AG08396 (cell line): ENCODE results near the gene DOP1A.
A peak's percentile ranks its signal among the peaks of the same experiment; 100 is the strongest.

Experiments used
- DNase-seq: peaks from one replicate; pipeline ENCODE4 v3.0.0; 2012; ENCODE audit warnings: low spot score, mixed read lengths

Gene DOP1A

GRCh38 chr6:83071707-83072106, 4.2 kb downstream of the DOP1A start:
- no peak for DNase-seq

- no peak for DNase-seq
Observed at GRCh38 chr6:83072726-83073125, 5.3 kb downstream of the DOP1A start.

- DNase-seq, result no peak
Observed at GRCh38 chr6:83073615-83074014, 6.1 kb downstream of the DOP1A start.

- no peak for DNase-seq
Observed at GRCh38 chr6:83083476-83083875, 16.0 kb downstream of the DOP1A start.

- no peak for DNase-seq
Observed at GRCh38 chr6:83086751-83087150, 19.3 kb downstream of the DOP1A start.

GRCh38 chr6:83092756-83093399, 25.4 kb downstream of the DOP1A start:
- peak; percentile 19 for DNase-seq

- peak; percentile 5 for DNase-seq
Observed at GRCh38 chr6:83096791-83097190, 29.3 kb downstream of the DOP1A start.

- no peak for DNase-seq
Observed at GRCh38 chr6:83097204-83097603, 29.7 kb downstream of the DOP1A start.

- no peak for DNase-seq
Observed at GRCh38 chr6:83097675-83098074, 30.2 kb downstream of the DOP1A start.

- no peak for DNase-seq
Observed at GRCh38 chr6:83098589-83098988, 31.1 kb downstream of the DOP1A start.

GRCh38 chr6:83108378-83108777, 40.9 kb downstream of the DOP1A start:
- no peak for DNase-seq

- DNase-seq, result no peak
Observed at GRCh38 chr6:83113258-83113657, 45.8 kb downstream of the DOP1A start.

- no peak for DNase-seq
Observed at GRCh38 chr6:83114164-83114563, 46.7 kb downstream of the DOP1A start.

- DNase-seq, result no peak
Observed at GRCh38 chr6:83117802-83118201, 50.3 kb downstream of the DOP1A start.

GRCh38 chr6:83119742-83120300, 52.4 kb downstream of the DOP1A start:
- DNase-seq, result no peak

- no peak for DNase-seq
Observed at GRCh38 chr6:83124553-83124952, 57.1 kb downstream of the DOP1A start.

GRCh38 chr6:83125425-83125824, 58.0 kb downstream of the DOP1A start:
- no peak for DNase-seq

- DNase-seq, result no peak
Observed at GRCh38 chr6:83126223-83126622, 58.8 kb downstream of the DOP1A start.

GRCh38 chr6:83126807-83127206, 59.3 kb downstream of the DOP1A start:
- DNase-seq, result no peak

GRCh38 chr6:83127258-83127657, 59.8 kb downstream of the DOP1A start:
- no peak for DNase-seq

GRCh38 chr6:83127976-83128375, 60.5 kb downstream of the DOP1A start:
- DNase-seq, result peak; percentile 14

GRCh38 chr6:83132121-83132520, 64.7 kb downstream of the DOP1A start:
- no peak for DNase-seq

GRCh38 chr6:83138118-83138722, 70.7 kb downstream of the DOP1A start:
- DNase-seq, result no peak

- no peak for DNase-seq
Observed at GRCh38 chr6:83138758-83139157, 71.3 kb downstream of the DOP1A start.
